NCI-H526 (cell line): ENCODE data around the gene PEX6.

ENCODE experiments used
- DNase-seq, 2 experiments: peaks; one replicate each; lab custom pipeline; 2025; lab: John Stamatoyannopoulos, UW

PEX6 gene, protein sequence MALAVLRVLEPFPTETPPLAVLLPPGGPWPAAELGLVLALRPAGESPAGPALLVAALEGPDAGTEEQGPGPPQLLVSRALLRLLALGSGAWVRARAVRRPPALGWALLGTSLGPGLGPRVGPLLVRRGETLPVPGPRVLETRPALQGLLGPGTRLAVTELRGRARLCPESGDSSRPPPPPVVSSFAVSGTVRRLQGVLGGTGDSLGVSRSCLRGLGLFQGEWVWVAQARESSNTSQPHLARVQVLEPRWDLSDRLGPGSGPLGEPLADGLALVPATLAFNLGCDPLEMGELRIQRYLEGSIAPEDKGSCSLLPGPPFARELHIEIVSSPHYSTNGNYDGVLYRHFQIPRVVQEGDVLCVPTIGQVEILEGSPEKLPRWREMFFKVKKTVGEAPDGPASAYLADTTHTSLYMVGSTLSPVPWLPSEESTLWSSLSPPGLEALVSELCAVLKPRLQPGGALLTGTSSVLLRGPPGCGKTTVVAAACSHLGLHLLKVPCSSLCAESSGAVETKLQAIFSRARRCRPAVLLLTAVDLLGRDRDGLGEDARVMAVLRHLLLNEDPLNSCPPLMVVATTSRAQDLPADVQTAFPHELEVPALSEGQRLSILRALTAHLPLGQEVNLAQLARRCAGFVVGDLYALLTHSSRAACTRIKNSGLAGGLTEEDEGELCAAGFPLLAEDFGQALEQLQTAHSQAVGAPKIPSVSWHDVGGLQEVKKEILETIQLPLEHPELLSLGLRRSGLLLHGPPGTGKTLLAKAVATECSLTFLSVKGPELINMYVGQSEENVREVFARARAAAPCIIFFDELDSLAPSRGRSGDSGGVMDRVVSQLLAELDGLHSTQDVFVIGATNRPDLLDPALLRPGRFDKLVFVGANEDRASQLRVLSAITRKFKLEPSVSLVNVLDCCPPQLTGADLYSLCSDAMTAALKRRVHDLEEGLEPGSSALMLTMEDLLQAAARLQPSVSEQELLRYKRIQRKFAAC

DNA sequence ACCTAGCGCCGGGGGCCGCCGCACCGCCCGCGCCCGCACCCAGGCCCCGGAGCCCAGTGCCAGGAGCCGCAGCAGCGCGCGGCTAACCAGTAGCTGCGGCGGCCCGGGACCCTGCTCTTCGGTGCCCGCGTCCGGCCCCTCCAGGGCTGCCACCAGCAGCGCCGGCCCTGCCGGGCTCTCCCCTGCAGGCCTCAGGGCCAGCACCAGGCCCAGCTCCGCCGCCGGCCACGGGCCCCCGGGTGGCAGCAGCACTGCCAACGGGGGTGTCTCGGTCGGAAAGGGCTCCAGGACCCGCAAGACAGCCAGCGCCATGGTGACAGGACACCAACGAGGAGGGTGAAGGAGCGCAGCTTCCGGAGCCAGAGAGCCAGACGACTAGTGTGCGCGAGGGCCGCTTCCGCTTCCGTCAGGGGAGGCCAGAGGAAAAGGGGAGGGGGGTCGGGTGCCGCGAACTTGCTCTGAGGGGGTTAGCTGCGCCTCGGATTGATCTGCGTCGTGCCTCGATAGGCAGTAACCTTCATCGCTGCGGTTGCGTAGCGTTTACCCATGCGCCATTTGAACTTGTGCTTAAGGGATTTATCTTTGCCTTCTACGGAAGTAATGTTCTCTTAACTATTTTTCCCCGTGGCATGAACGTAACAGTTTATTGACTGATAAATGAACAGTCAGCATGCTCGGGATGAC is at the start of gene PEX6:
PEX6 (minus strand) TSS at position 343 of the 684 bp plus-strand sequence; CDS start at position 312, 31 bp downstream.
- peak; percentile 78 to 97 for DNase-seq

DNA sequence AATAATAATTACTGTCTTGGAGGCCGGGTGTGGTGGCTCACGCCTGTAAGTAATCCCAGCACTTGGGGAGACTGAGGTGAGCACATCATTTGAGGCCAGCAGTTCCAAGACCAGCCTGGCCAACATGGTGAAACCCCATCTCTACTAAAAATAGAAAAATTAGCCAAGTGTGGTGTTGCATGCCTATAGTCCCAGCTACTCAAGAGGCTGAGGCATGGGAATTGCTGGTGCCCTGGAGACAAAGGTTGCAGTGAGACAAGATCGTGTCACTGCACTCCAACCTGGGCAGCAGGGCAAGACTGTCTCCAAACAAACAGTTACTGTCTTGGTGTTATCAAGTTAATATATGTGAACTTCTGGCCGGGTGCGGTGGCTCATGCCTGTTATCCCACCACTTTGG is 47.4 kb upstream of the PEX6 start:
- no peak for DNase-seq

DNA sequence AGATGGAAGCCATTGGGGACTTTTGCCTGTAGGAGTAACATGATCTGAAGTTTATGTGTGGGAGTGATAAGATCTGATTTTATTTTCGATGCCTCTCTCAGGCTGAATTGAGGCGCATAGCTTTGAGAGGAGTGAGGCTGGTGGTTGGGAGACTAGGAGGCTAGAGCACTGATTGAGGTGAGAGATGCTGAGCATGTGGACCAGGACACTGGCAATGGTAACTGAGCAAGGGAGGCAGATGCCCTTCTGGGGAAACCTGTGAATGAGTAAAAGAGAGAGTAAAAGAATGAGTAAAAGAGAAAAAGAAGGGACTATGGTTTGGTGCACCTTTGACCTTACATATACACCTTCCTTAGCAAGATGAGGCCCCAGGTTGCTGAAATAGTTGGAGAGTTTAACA is 45.5 kb upstream of the PEX6 start:
- no peak for DNase-seq

DNA sequence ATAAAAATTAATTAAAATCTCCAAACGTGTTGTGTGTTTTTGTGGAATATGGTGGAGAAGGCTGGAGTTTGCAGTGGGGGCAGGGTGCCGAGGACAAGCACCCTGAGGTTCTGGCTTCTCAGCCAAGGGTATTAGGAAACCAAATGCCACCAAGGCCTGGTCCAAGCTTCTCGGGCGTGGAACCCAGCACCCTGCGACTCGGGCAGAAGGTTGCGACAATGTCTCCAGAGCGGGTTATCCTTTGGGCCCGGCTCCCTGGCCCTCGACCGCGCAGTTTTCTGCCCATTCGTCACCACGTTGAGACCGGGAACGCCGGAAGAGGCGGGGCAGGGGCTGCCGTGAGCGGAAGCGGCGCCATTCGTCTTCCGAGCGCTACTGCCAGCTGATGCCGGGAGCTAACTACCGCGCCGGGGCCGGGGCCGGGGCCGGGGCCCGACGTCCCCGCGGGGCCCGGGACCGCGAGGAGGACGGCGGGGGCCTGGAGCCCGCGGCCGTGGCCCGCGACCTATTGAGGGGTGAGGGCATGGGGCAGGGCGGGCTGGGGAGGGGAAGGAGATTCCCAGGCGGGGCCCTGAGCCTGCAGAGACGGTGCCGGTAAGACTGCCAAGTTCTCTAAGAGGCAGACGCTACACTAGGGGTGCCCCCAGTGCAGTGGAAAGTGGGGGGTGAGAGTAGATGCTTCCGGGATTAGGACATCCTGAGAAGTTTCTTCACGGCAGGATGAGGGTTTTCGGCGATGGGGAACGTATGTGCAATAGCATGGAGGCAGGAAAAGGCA is 42.5 kb upstream of the PEX6 start, which contains the start of gene RRP36:
RRP36 (plus strand) TSS at position 354 of the 778 bp plus-strand sequence; CDS start at position 386, 32 bp downstream.
- peak in 1 of 2 experiments; percentile 80 for DNase-seq

DNA sequence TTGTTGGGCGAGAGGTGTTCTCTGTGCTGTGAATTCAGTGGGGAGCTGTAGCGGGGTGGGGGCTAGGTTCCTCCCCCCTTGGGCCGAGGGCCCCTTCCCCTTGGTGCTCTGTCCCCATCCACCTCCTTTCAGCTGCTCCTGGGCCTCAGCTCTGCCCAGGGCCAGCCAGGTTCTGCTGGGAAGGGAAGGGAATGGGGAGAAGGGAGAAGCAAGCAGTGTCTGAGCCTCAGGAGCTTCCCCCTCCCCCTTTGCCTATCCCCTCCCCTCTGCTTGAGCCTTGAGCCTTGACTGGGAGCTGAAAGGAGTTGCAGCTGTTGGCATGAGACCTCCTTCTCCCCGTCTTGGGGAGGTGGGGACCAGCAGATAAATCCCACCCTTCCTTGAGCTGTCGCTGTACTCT is 41.9 kb upstream of the PEX6 start:
- DNase-seq: no peak

DNA sequence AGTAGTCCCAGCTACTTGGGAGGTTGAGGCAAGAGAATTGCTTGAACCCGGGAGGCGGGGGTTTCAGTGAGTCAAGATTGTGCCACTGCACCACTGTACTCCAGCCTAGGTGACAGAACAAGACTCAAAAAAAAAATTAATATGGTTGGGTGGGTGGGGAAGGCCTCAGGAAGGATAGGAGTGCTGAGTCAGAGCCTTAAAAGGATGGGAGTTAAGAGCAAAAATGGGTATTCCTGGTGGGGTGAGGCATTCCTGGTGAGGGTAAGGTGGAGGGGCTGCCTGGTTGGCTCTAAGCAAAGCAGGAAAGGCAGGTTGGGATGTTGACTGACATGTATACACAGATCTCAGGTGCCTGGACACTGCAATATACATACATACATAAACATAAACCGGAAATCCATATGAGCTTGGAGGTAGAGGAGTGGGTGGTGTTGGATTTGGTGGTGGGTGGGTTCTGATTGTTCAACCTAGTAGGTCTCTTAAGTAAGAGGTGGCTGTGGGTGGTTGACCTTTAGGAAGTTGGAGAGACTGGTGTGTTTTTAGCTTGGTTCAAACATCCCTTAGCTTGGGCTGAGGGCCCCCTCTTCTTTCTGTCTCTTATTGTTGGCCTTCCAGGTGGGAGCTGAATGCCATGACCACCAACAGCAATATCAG is 41.2 kb upstream of the PEX6 start:
- DNase-seq: no peak

DNA sequence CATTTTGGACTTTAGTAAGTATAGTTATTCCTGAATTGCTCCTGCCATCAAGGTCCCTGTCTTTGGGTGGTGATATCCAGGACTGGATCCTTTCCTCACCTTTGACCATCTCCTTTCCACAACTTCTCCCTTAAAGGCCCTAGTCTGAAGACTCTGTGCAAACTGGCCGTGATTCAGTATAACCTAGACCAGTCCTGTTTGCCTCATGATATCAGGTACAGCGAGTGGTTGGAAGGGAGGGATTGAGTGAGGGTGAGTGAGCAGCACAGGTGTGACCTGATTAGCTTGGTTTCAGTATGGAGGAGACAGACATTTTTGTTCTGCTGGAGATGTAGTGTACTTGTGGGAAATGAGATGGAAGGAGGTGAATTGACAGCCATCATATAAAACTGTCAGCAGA is 40.2 kb upstream of the PEX6 start:
- no peak for DNase-seq

DNA sequence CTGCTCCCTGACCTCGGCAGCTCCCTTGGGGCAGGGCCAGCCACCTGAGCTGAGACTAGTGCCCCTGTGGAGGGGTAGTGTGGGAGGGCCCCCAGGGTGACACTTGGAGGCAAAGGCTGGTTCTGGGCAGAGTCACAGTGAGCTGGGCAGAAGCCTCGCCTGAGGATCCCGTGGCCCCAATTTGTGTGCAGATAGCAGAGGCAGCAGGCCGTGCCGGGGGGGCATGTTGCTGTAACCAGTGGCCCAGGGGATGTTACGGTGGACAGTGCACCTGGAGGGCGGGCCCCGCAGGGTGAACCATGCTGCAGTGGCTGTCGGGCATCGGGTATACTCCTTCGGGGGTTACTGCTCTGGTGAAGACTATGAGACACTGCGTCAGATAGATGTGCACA is 38.0 kb upstream of the PEX6 start:
- DNase-seq: no peak

DNA sequence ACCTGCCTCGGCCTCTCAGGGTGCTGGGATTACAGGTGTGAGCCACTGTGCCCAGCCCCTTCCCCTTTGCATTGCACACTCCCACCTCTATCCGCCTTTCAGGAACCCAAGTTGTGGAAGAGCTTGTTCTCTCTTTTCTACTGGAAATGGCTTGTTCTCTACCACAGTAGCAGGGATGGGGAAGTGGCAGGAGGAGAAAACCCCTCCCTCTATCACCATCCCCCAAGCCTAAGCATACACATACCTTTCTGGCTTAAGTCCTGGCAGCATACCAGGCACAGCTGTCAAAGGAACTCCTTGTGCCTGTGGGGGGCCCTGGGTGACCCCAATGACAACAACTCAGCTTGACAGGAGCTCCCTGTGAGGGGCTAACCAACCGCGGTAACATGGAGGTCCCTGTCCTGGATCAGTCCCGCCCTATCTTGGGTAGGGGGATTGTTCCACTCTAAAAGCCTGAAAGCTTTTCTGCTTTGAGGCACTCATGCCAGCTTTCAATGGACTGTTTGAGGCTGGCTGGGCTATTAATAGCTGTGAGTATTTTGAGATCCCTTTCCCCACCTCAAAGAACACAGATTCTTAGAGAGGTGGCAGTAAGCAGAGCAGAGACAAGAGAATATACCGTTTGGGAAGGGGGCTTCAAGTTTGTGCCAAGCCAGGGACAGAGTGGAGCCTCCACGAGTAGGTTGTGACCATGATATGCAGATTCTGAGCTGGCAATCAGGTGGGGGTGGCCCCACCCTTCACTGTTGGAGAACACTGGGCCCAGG is 37.4 kb upstream of the PEX6 start:
- DNase-seq: no peak

DNA sequence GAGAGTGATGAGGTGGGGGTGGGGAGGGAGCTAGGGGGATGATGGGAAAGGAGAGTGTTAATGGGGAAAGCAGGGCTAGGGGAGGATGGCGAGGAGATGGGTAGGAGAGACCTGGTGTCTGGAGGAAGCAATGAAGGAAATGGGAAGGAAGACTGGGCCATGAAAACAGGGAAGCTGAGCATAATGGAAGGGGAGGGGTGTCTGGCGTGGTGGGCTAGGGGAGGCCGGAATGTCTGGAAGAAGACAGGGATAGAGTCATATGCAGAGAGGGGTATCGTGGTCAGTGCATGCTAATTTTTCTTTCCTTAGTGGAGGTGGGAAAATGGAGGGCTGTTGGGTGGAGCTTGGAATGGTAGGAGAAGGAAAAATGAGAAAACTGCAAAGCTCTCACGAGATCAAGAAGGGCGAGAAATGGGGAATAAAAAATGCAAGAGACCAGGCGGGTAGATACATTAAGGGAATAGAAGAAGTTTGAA is 35.5 kb upstream of the PEX6 start:
- peak in 1 of 2 experiments; percentile 63 for DNase-seq

DNA sequence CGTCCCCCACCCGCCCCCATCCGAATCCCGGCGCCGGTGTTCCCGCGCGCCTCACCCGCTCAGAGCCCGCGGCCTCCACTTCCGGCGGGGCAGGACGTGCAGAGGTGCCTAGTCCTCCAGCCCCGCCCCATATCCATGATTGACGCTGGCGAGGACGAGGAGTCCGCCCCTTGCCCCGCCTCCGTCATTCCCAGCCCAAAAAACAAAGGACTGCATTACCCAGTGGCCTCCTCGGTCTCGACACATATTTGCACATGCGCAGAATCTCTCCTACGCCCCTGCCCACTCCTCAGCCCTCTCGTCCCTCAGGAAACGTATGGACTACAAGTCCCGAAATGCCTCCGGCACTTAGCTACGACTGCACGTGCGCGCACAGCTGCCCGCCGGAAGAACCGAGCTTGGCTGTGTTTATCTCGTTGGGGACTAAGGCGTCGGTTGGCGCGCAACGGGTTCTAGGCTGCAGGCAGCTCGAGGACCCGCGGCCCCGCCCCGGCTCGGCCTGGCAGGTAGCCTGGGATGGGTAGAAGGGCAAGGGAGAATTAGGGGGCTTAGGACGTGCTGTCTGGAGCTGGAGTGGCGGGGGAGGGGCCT is 35.0 kb upstream of the PEX6 start, which contains the start of the genes KLHDC3 and MEA1:
KLHDC3 (plus strand) TSS at position 407 of the 591 bp plus-strand sequence. CDS start 2,944 bp downstream, outside the sequence.
MEA1 (minus strand) TSS at position 104 of the 591 bp plus-strand sequence. CDS start 133 bp downstream, outside the sequence.
- DNase-seq: peak; percentile 99 to 100

DNA sequence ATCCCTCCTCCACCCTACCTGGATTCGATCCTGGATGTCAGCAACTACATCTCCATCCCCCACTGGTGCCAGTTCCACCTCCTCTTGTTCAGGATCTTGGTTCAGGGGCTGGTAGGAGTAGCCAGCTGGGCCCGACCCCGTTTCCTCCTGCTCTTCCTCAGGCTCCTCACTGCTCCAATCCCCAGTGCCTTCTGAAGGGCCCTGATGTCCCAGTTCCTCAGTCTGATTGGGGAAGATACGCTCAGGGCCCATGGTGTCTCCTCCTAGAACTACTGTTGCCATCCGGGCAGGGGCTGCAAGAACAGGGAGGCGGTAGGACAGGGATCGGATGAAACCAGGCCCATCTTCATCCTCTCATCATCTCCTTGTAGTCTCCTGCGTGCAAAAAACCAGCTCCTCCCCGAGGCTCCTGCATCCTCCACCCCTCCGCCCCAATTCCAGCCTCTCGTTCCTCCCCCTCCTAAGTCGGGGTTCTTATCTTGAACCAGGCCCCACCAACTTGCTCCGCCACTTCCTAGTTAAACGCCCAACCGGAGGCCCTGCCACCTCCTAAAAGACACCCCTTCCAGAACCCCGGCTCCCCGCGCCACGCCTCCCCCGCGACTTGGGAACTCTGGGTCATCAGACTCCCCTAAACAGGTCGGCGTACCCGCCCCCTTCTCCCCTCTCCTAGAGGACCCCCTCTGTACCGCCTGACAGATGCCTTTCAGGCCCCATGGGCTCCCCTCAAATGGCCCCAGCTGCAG is 34.3 kb upstream of the PEX6 start:
- peak in 1 of 2 experiments; percentile 39 for DNase-seq

DNA sequence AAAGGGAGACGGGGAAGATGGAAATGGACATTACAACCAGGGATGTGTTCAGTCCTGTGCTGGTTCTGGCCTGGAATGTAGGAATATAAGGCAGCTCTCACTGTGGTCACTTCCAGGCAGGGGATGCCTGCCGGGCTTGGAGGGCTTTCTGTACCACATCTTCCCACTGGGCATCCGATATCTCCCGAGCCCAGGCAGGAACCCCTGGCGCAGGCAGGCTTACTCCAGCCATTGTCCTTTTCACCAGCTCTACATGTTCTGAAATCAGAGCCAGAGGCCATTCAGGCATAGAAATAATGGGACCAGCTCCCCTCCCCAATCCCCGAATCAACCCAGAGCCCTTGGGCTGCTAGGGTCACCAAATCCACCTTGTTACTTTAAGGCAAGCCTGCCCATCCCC is 33.4 kb upstream of the PEX6 start:
- no peak for DNase-seq

DNA sequence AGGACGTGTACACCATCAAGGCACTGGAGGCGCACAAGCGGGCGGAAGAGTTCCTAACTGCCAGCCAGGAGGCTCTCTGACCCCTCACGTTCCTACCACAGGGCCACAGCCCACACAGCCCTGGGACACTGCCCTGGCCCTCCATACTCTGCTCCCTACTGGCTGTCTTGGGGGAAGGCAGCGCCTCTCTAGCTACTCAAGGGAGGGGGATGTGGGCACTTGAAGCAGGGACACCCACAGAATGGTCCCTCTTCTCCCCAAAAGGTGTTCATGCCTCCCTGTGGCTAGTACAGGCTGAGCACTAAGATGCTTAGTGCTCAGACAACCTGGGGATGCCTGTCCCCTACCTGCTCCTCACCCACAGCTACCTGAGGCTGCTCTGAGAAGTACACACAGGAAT is 32.2 kb upstream of the PEX6 start:
- DNase-seq: no peak

DNA sequence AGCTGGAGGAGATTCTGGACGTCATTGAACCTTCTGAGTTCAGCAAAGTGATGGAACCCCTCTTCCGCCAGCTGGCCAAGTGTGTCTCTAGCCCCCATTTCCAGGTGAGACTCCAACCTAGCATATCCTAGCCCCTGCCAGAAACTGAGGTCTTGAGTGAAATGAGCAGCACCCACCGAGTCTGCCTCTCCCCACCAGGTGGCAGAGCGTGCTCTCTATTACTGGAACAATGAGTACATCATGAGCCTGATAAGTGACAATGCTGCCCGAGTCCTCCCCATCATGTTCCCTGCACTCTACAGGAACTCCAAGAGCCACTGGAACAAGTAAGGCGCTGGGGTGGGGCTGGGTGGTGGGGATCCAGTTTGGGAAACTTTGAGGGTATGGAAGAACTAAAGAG is 30.1 kb upstream of the PEX6 start:
- peak; percentile 18 to 64 for DNase-seq

DNA sequence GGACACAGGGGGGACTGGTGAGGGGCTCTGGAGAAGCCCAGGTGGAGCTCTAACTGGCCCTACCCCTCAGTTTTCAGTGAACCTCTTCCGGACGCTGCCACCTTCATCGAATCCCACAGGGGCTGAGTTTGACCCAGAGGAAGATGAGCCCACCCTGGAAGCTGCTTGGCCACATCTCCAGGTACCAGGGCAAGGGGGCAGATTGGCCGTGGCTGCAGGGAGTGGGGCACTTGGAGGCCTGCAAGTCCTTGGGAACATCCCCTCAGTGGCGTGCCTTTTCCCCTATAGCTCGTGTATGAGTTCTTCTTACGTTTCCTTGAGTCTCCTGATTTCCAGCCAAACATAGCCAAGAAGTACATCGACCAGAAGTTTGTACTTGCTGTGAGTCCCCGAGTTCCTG is 28.1 kb upstream of the PEX6 start:
- no peak for DNase-seq

DNA sequence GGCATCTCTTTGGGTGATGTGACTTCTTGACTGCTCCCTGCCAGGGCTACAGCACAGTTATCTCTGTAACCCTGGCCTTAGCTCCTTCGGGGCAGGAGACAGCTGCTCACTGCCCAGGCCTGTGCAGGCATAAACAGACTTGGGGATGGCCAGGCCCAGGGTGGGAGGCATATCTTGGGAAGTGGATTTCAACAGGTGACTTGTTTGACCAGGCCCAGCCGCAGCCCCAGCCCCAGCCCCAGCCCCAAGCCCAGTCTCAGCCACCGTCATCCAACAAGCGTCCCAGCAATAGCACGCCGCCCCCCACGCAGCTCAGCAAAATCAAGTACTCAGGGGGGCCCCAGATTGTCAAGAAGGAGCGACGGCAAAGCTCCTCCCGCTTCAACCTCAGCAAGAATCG is 27.3 kb upstream of the PEX6 start:
- no peak for DNase-seq

DNA sequence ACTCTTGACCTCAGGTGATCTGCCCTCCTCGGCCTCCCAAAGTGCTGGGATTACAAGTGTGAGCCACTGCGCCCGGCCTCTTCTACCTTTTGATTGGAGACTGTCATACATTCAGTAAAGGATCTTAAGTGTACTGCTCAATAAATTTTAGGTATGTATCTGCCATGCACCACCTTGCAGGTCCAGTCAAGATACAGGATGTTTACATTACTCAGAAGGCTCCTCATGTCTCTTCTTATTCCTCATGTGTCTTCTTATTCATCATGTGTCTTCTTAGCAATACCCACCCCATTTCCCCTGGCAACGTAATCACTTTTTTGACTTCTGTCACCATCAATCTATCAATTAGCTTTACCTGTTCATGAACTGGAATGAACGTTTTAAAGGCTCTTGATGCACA is 26.9 kb upstream of the PEX6 start:
- DNase-seq: no peak
